Upper lobe of right lung (tissue), 1 donor: Measurements from ENCODE around the gene SLC39A11. TPM values are rescaled to one million over a fixed set of nuclear protein-coding genes. Genes with fewer than 3 reads are reported as not detected.

Source experiments
- ATAC-seq: fragments of 200-7000 bp; cut with Tn5 transposase; one replicate; pipeline ENCODE4 v1.9.1; 2020; ENCODE audit warnings: mild to moderate bottlenecking, moderate library complexity
- DNase-seq: peaks from one replicate; pipeline ENCODE4 v3.0.0-alpha.2; 2020
- H3K27ac ChIP-seq: fragments of 200-600 bp; one replicate; pipeline ENCODE4 v1.8.0; 2022
- H3K27me3 ChIP-seq: fragments of 200-600 bp; one replicate; pipeline ENCODE4 v1.8.0; 2022; ENCODE audit warnings: mild to moderate bottlenecking
- H3K36me3 ChIP-seq: fragments of 200-600 bp; one replicate; pipeline ENCODE4 v1.8.0; 2022
- H3K4me1 ChIP-seq: fragments of 200-600 bp; one replicate; pipeline ENCODE4 v1.8.0; 2022
- H3K4me3 ChIP-seq: fragments of 200-600 bp; one replicate; pipeline ENCODE4 v1.8.0; 2022; ENCODE audit warnings: mild to moderate bottlenecking
- H3K9me3 ChIP-seq: fragments of 200-600 bp; one replicate; pipeline ENCODE4 v1.8.0; 2022
- intact Hi-C: fragments of 100-400 bp; cut with DNase I; formaldehyde crosslinking; loops from one replicate; pipeline ENCODE4 v1.11.0; 2022
- total RNA-seq: library from RNA; stranded (reverse); fragmentation: NEBNext Ultra II Directional; extraction: Animal tissue kit (Norgen Biotek cat#: 25700); gene quantifications from one replicate; pipeline ENCODE4 v1.2.1, GENCODE V29; 2021
- TF ChIP-seq, protein P1 (sequence below): fragments of 200-600 bp; IDR thresholded peaks from one replicate; pipeline ENCODE4 v1.8.0; 2022; ENCODE audit warnings: antibody characterized with exemption
- donor health status: DM: no; HTN: yes; CAD: no; lungs with severe emphysema.

The SLC39A11 gene
- total RNA-seq, 1 donor from 2014 or later, result 33.7 TPM

DNA sequence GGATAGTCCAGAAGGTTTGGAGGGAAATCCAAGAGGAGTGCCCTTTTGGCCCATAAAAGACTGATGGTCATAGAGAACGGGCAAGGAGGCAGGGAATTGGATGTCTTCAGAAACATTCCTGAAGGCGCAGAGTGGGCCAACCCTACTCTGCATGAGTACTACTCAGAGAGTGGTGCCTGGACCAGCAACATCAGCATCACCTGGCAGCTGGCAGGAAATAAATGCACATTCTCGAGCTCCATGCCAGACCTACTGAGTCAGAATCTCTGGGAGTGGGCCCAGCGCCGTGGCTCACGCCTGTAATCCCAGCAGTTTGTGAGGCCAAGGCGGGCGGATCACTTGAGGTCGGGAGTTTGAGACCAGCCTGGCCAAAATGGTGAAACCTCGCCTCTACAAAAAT, 27.1 kb upstream of the SLC39A11 start:
- no peaks in the 10 kb centered on the region for H3K36me3 ChIP-seq
- H3K27me3 ChIP-seq, result no peaks in the 10 kb centered on the region
- H3K4me3 ChIP-seq, result no peak overlapping the region
- no peaks in the 10 kb centered on the region for H3K4me1 ChIP-seq
- no peak for DNase-seq
- H3K9me3 ChIP-seq, result no peaks in the 10 kb centered on the region
- no peak for ATAC-seq
- intact Hi-C loops, result no loop called here
- H3K27ac ChIP-seq, result no peak overlapping the region
- TF ChIP-seq, protein P1, sequence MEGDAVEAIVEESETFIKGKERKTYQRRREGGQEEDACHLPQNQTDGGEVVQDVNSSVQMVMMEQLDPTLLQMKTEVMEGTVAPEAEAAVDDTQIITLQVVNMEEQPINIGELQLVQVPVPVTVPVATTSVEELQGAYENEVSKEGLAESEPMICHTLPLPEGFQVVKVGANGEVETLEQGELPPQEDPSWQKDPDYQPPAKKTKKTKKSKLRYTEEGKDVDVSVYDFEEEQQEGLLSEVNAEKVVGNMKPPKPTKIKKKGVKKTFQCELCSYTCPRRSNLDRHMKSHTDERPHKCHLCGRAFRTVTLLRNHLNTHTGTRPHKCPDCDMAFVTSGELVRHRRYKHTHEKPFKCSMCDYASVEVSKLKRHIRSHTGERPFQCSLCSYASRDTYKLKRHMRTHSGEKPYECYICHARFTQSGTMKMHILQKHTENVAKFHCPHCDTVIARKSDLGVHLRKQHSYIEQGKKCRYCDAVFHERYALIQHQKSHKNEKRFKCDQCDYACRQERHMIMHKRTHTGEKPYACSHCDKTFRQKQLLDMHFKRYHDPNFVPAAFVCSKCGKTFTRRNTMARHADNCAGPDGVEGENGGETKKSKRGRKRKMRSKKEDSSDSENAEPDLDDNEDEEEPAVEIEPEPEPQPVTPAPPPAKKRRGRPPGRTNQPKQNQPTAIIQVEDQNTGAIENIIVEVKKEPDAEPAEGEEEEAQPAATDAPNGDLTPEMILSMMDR, result no peak

DNA sequence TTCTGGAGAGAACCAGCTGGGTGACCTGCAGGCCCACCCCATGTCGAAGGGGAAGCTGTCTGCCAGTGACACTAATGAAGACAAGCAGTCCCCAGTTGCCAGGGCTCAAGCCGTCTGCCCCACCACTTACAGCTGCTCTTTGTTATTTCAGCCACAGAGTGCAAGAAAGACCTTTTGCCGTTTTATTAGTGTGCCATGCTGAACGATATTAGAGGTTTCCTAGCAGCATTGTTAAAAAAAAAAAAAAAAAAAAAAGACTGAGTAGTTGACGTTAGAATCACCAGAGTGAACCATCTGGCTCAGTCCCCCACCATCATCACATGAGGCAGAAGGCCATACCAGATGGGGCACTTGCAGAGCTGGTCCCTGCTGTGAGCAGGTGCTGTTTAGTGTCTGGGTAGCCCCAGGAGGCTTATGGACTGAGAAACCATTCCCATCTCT, 26.5 kb upstream of the SLC39A11 start:
- ATAC-seq (no peak), DNase-seq (no peak)
- no peaks in the 10 kb centered on the region for H3K27me3 ChIP-seq
- H3K9me3 ChIP-seq, result no peaks in the 10 kb centered on the region
- no peak overlapping the region for H3K4me3 ChIP-seq
- no peak overlapping the region for H3K27ac ChIP-seq
- H3K36me3 ChIP-seq, result no peaks in the 10 kb centered on the region
- TF ChIP-seq, protein P1, result no peak
- no peaks in the 10 kb centered on the region for H3K4me1 ChIP-seq
- intact Hi-C loops, result no loop called here

DNA sequence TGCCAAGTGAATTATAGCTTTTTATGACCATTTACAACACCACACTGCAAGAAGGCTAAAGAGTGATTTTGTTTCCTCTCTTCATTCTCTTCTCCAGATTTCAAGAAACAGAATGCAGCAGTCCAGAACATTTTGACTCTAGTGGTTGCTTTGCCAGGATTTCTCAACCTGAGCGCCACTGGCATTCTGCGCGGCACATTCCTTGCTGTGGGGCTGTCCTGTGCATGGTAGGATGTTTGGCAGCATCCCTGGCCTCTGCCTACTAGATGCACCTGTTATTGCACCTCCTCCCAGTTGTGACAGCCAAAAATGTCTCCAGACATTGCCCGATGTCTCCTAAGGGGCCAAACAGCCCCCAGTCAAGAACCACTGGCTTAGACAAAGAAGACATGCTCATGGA, 25.7 kb upstream of the SLC39A11 start:
- H3K4me3 ChIP-seq, result no peak overlapping the region
- H3K36me3 ChIP-seq, result no peaks in the 10 kb centered on the region
- TF ChIP-seq, protein P1, result no peak
- ATAC-seq, result no peak
- no peak overlapping the region for H3K27ac ChIP-seq
- DNase-seq, result no peak
- intact Hi-C loops, result no loop called here
- H3K9me3 ChIP-seq, result no peaks in the 10 kb centered on the region
- no peaks in the 10 kb centered on the region for H3K4me1 ChIP-seq
- H3K27me3 ChIP-seq, result no peaks in the 10 kb centered on the region

DNA sequence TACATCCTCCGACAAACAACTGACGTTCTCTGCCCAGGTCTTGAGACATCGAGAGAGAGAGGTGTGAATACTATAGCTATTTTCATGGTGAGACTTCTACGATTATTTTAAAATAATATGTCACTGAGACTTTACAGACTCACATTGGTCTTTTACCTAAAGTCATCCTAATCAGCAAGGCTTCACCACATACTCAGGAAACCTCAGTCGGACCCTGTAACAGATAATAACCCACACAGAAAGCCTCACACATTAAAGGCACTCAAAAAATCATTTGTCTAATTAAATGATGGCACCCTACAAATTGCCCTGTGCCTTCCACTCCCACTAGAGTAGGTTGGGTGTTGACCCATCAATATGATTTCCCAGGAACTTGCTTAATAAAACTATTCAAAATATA, 19.8 kb upstream of the SLC39A11 start:
- Histone ChIP-seq H3K4me3 (no peak overlapping the region), H3K4me1 (no peaks in the 10 kb centered on the region), H3K27me3 (no peaks in the 10 kb centered on the region), H3K9me3 (no peaks in the 10 kb centered on the region), H3K27ac (no peak overlapping the region), H3K36me3 (no peaks in the 10 kb centered on the region)
- DNase-seq, result no peak
- TF ChIP-seq, protein P1, result no peak
- no peak for ATAC-seq
- intact Hi-C loops, result no loop called here

DNA sequence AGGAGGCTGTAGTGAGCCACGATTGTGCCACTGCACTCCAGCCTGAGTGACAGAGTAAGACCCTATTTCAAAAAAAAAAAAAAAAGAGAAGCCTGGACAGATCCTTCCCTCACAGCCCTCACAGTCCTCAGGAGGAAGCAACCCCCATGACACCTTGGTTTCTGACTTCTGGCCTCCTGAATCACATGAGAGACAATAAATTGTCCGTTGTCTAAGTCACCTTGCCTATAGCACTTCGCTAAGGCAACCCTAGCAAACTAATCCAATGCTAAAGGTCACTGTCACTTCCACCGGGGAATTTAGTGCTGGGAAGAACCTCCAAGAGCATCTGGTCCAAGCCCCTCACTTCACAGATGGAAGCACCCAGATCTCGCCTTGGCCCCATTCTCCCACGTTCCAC, 18.9 kb upstream of the SLC39A11 start:
- Histone ChIP-seq H3K4me3 (no peak overlapping the region), H3K9me3 (no peaks in the 10 kb centered on the region), H3K36me3 (no peaks in the 10 kb centered on the region), H3K27ac (no peak overlapping the region), H3K4me1 (no peaks in the 10 kb centered on the region), H3K27me3 (no peaks in the 10 kb centered on the region)
- DNase-seq (no peak), ATAC-seq (no peak)
- TF ChIP-seq, protein P1, result no peak
- intact Hi-C loops, result no loop called here

DNA sequence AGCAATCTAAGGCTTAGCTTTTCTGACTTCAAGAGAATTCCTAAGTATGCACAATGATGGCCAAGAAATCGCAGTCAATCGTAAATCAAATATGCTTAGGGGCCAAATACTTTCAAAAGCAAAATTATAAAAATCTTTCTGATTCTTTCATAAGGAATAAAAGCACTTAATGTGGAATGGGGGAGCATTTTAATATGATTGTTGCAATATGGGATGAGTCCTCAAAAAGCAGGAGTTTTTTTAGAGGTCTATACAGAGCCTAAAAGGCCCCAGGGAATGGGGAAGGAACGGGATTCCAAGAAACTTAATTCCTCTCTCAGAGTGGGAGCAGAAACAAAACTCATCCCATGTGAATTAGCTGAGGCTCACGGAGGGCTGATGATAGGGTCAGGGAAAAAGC, 14.7 kb upstream of the SLC39A11 start:
- ATAC-seq (no peak), DNase-seq (no peak)
- Histone ChIP-seq H3K27ac (no peak overlapping the region), H3K27me3 (no peaks in the 10 kb centered on the region), H3K4me1 (no peaks in the 10 kb centered on the region), H3K9me3 (no peaks in the 10 kb centered on the region), H3K4me3 (no peak overlapping the region), H3K36me3 (no peaks in the 10 kb centered on the region)
- intact Hi-C loops, result no loop called here
- TF ChIP-seq, protein P1, result no peak
